SK-N-SH (cell line): ENCODE measurements around the gene MIOX. TPM values are rescaled to one million over a fixed set of nuclear protein-coding genes. Genes with fewer than 3 reads are reported as not detected.

Experiments
- CTCF ChIA-PET: fragments of 300-600, 350-600 bp; formaldehyde crosslinking; extraction: SDS; loops from one replicate; lab custom pipeline; 2021; lab: Yijun Ruan, JAX
- POLR2A ChIA-PET: fragments of 350-600 bp; sonication (Branson Sonifier 250); formaldehyde crosslinking; extraction: SDS; loops from one replicate; lab custom pipeline; 2020; ENCODE audit warnings: antibody characterized with exemption, inconsistent platforms; lab: Yijun Ruan, JAX
- DNase-seq: peaks from one replicate; pipeline ENCODE4 v3.0.0; 2012
- H2AFZ ChIP-seq: fragments of 200-600 bp; sonication (generic); 2 replicates; pipeline ENCODE4 v1.8.1; 2016; ENCODE audit warnings: antibody characterized with exemption, mild to moderate bottlenecking, low read depth
- H3F3A ChIP-seq: fragments of 200-600 bp; sonication (generic); replicated peaks from 2 replicates; pipeline ENCODE3; 2016; ENCODE audit warnings: antibody characterized with exemption, mild to moderate bottlenecking; ENCODE audit not compliant: insufficient read depth
- H3K27ac ChIP-seq, 2 experiments: fragments of 200-500 bp in 1 of 2; fragments of 200-600 bp in 1 of 2; sonication (Bioruptor generic) in 1 of 2; sonication (generic), shearing (Covaris generic) in 1 of 2; 2 replicates each; pipeline versions ENCODE4 v1.5.1 to v1.6.1; 2014 to 2016; ENCODE audit warnings: low read depth in 2 of 2, inconsistent platforms in 1 of 2, low read length in 1 of 2, mild to moderate bottlenecking in 1 of 2, mixed read lengths in 1 of 2
- H3K27me3 ChIP-seq: fragments of 200-600 bp; sonication (generic), shearing (Covaris generic); 2 replicates; pipeline ENCODE4 v1.6.1; 2016; ENCODE audit warnings: mixed run types; ENCODE audit not compliant: insufficient read depth
- H3K36me3 ChIP-seq, 2 experiments: fragments of 200-500 bp in 1 of 2; fragments of 200-600 bp in 1 of 2; sonication (Bioruptor generic) in 1 of 2; sonication (generic) in 1 of 2; replicated peaks in 1 of 2; 2 replicates each; pipeline versions ENCODE3 to v1.5.1; 2014 to 2016; ENCODE audit warnings: low read length in 1 of 2, mild to moderate bottlenecking in 1 of 2; ENCODE audit not compliant: insufficient read depth in 2 of 2, control insufficient read depth in 1 of 2
- H3K4me1 ChIP-seq, 2 experiments: fragments of 200-500 bp in 1 of 2; fragments of 200-600 bp in 1 of 2; sonication (Bioruptor generic) in 1 of 2; sonication (generic), shearing (Covaris generic) in 1 of 2; 2 replicates each; pipeline versions ENCODE4 v1.5.1 to v1.6.1; 2014 to 2016; ENCODE audit warnings: low read depth in 1 of 2, low read length in 1 of 2, mixed run types in 1 of 2; ENCODE audit not compliant: insufficient read depth in 2 of 2, control insufficient read depth in 1 of 2
- H3K4me2 ChIP-seq: fragments of 200-600 bp; sonication (generic), shearing (Covaris generic); 2 replicates; pipeline ENCODE4 v1.6.1; 2017; ENCODE audit warnings: mixed run types
- H3K4me3 ChIP-seq, 2 experiments: fragments of 200-500 bp in 1 of 2; fragments of 200-600 bp in 1 of 2; sonication (Bioruptor generic) in 1 of 2; sonication (generic), shearing (Covaris generic) in 1 of 2; 2 replicates each; pipeline versions ENCODE4 v1.5.1 to v1.8.1; 2014 to 2016; ENCODE audit warnings: low read depth in 2 of 2, inconsistent platforms in 1 of 2, low read length in 1 of 2, mild to moderate bottlenecking in 1 of 2, mixed read lengths in 1 of 2, moderate library complexity in 1 of 2
- H3K79me2 ChIP-seq: fragments of 200-600 bp; sonication (generic); 2 replicates; pipeline ENCODE4 v1.8.1; 2017; ENCODE audit warnings: mild to moderate bottlenecking; ENCODE audit not compliant: insufficient read depth
- H3K9ac ChIP-seq: fragments of 200-600 bp; sonication (generic); 2 replicates; pipeline ENCODE4 v1.6.1; 2017; ENCODE audit warnings: mixed run types
- H3K9me2 ChIP-seq: fragments of 200-600 bp; sonication (generic); 2 replicates; pipeline ENCODE4 v1.6.1; 2017; ENCODE audit warnings: mixed run types
- H3K9me3 ChIP-seq: fragments of 200-600 bp; sonication (generic); 2 replicates; pipeline ENCODE4 v1.6.1; 2017; ENCODE audit warnings: mixed run types, mild to moderate bottlenecking, moderate library complexity
- H4K20me1 ChIP-seq: fragments of 200-600 bp; sonication (generic); 2 replicates; pipeline ENCODE4 v1.6.1; 2017; ENCODE audit warnings: mild to moderate bottlenecking, mixed run types; ENCODE audit not compliant: insufficient read depth
- CTCF ChIP-seq: fragments of 200-600 bp; sonication (generic); IDR thresholded peaks from 2 replicates; pipeline ENCODE4 v1.6.1; 2017; ENCODE audit warnings: antibody characterized with exemption, mild to moderate bottlenecking, moderate library complexity
- EP300 ChIP-seq, 2 experiments: IDR thresholded peaks; 2 replicates each; pipeline versions ENCODE4 v1.4.0 to v1.6.1; 2012; ENCODE audit warnings: borderline replicate concordance in 1 of 2, low read depth in 1 of 2, low read length in 1 of 2
- GABPA ChIP-seq: IDR thresholded peaks from 2 replicates; pipeline ENCODE4 v1.4.0; 2012; ENCODE audit warnings: low read depth, mild to moderate bottlenecking
- IRF3 ChIP-seq: fragments of 150-350 bp; IDR thresholded peaks from 2 replicates; pipeline ENCODE4 v1.6.1; 2016; ENCODE audit warnings: mild to moderate bottlenecking, low read depth, low read length
- JUND ChIP-seq: IDR thresholded peaks from 2 replicates; pipeline ENCODE4 v1.4.0; 2012
- MAX ChIP-seq: IDR thresholded peaks from 2 replicates; pipeline ENCODE4 v1.4.0; 2012; ENCODE audit warnings: low read depth
- MEF2A ChIP-seq: IDR thresholded peaks from 2 replicates; pipeline ENCODE4 v1.4.0; 2012; ENCODE audit warnings: low read depth, borderline replicate concordance
- MXI1 ChIP-seq: IDR thresholded peaks from 2 replicates; pipeline ENCODE4 v1.6.1; 2012; ENCODE audit warnings: mild to moderate bottlenecking, low read depth, low read length, improper control_type of control experiment
- PBX3 ChIP-seq: IDR thresholded peaks from 2 replicates; pipeline ENCODE4; 2012
- RAD21 ChIP-seq: IDR thresholded peaks from 2 replicates; pipeline ENCODE4 v1.6.1; 2012; ENCODE audit warnings: mild to moderate bottlenecking, low read length
- RCOR1 ChIP-seq: fragments of 150-350 bp; IDR thresholded peaks from 2 replicates; pipeline ENCODE4 v1.6.1; 2017; ENCODE audit warnings: antibody characterized with exemption, low read length
- REST ChIP-seq: IDR thresholded peaks from 2 replicates; pipeline ENCODE4 v1.6.1; 2012; ENCODE audit warnings: mild to moderate bottlenecking, low read depth, low read length, moderate library complexity
- TAF1 ChIP-seq: IDR thresholded peaks from 2 replicates; pipeline ENCODE4 v1.6.1; 2012; ENCODE audit warnings: low read depth, mild to moderate bottlenecking, low read length, moderate library complexity, borderline replicate concordance
- TEAD4 ChIP-seq: IDR thresholded peaks from 2 replicates; pipeline ENCODE4 v1.4.0; 2012; ENCODE audit warnings: mild to moderate bottlenecking, borderline replicate concordance; ENCODE audit not compliant: insufficient read depth
- USF1 ChIP-seq: IDR thresholded peaks from 2 replicates; pipeline ENCODE4 v1.4.0; 2012; ENCODE audit warnings: low read depth, borderline replicate concordance
- WGBS: methylation state at CpG from one replicate; pipeline ENCODE4 v1.1.6; 2017; ENCODE audit warnings: low lambda C conversion rate; 5-methylcytosine and 5-hydroxymethylcytosine counted together
- polyA plus RNA-seq, 3 experiments: library from polyadenylated mRNA; depleted of rRNA; stranded (reverse); fragments of >200 nt; gene quantifications; 2 replicates each; pipeline ENCODE4 v1.2.3, GENCODE V29; 2012

MIOX gene
- polyA plus RNA-seq, 1 of the 3 experiments (the other 2 are of a cell fraction): 0.05 TPM

GRCh38 chr22:50507991-50508884 is 21.6 kb downstream of the MIOX start, which contains the start of gene NCAPH2 (continued):
- TF ChIP-seq REST: 0 out of 2 replicates have a peak, but pooled peaks have one; percentile 56
- TF ChIP-seq RCOR1: no peak
- TF ChIP-seq USF1: no peak
- TF ChIP-seq MAX: peak; percentile 83
- TF ChIP-seq JUND: no peak
- no peak for TF ChIP-seq CTCF
- TF ChIP-seq TEAD4: no peak
- no peak for TF ChIP-seq MEF2A

- H3K4me1 ChIP-seq: peaks cover 7 to 14% of the 10 kb centered on the region in 2 experiments; a peak in 3 of 4 replicates
- H3K9me2 ChIP-seq: no peaks in the 10 kb centered on the region
- POLR2A ChIA-PET: interaction anchor here (2.0 kb wide), 1 partner anchor 17 kb away, joined by 11 read pairs; the partner anchor contains the start of gene SCO2
- H3K9ac ChIP-seq: peak overlapping the region; percentile 77
- DNase-seq: no peak
- TF ChIP-seq TAF1: no peak
- TF ChIP-seq GABPA: no peak
- TF ChIP-seq PBX3: no peak
- no peak for TF ChIP-seq RAD21
- TF ChIP-seq TEAD4: no peak
- no peak for TF ChIP-seq MXI1
- TF ChIP-seq EP300 (IDR thresholded peaks at IDR 0.05; ENCODE audit: borderline replicate concordance in 1 of 2, low read depth in 1 of 2, low read length in 1 of 2): no peak
- no peak for TF ChIP-seq IRF3
- H3K36me3 ChIP-seq: peaks cover 0 to 7% of the 10 kb centered on the region in 2 experiments
- peaks cover 6% of the 10 kb centered on the region for H3F3A ChIP-seq
- peak overlapping the region; percentile 96 for H3K4me2 ChIP-seq
- H2AFZ ChIP-seq: peak overlapping the region; percentile 66; the same call in 1 of the 2 replicates
- H3K4me3 ChIP-seq: peak overlapping the region; percentile 79 to 85
- H3K9me3 ChIP-seq: no peaks in the 10 kb centered on the region
- H4K20me1 ChIP-seq: 0 out of 2 replicates have a peak, but pooled peaks cover 4% of the 10 kb centered on the region
- peaks cover 81% of the 10 kb centered on the region for H3K79me2 ChIP-seq
- WGBS: 3% methylated on average over 3 of the region's 3 CpGs
- CTCF ChIA-PET: interaction anchor here (2.6 to 3.1 kb wide), 3 partner anchors 11 to 54 kb away, joined by 12 to 20 read pairs (median 14); partner anchors contain the start of genes SCO2 and SYCE3
- H3K27me3 ChIP-seq: no peaks in the 10 kb centered on the region
- peak overlapping the region; percentile 69 to 83; a peak in 3 of 4 replicates for H3K27ac ChIP-seq
Observed at GRCh38 chr22:50508897-50509296, 22.2 kb downstream of the MIOX start.
